Tibial nerve (tissue), 3 donors: Measurements from ENCODE around the gene C9orf152.

Source experiments
- CTCF ChIP-seq, 5 experiments: fragments of 200-600 bp in 3 of 5; fragments of 450-650 bp in 2 of 5; sonication (generic) in 3 of 5; IDR thresholded peaks; one replicate each; pipeline ENCODE4 v1.5.1; 2016 to 2019; ENCODE audit warnings: antibody characterized with exemption in 5 of 5, mild to moderate bottlenecking in 3 of 5, moderate library complexity in 2 of 5
- POLR2A ChIP-seq, 2 donors: fragments of 450-650 bp; IDR thresholded peaks; one replicate each; pipeline ENCODE4 v1.6.1; 2017; ENCODE audit warnings: antibody characterized with exemption in 2 of 2, mild to moderate bottlenecking in 2 of 2, moderate library complexity in 2 of 2

GRCh38 chr9:110191615-110192014 is 16.3 kb downstream of the C9orf152 start:
- TF ChIP-seq POLR2A (IDR thresholded peaks at IDR 0.05) (no peak), CTCF (IDR thresholded peaks at IDR 0.05) (no peak)
